Measurements from ENCODE around the gene HIRA. TPM values are rescaled to one million over a fixed set of nuclear protein-coding genes. Genes with fewer than 3 reads are reported as not detected.
A peak's percentile ranks its signal among the peaks of the same experiment; 100 is the strongest.

The HIRA gene
- total and polyA plus RNA-seq, 9 of the 15 experiments (the other 6 are each of a cell fraction or from before 2014, with no cell fraction given), result 0.96 to 132 (median 58.4) TPM

- peaks cover 5% of the 10 kb centered on the region; the same call in 1 of the 3 replicates for H3K79me2 ChIP-seq (ENCODE audit: control insufficient read depth, insufficient read depth, low read length)
- peaks cover 94% of the 10 kb centered on the region for H3K36me3 ChIP-seq (ENCODE audit: control insufficient read depth, insufficient read depth, low read length)
- no peaks in the 10 kb centered on the region for H3K27me3 ChIP-seq (ENCODE audit: control insufficient read depth in 2 of 2, insufficient read depth in 2 of 2, low read length in 2 of 2)
- FAIRE-seq (no peak), DNase-seq (ENCODE audit: extremely low read depth in 1 of 4, low spot score in 3 of 4) (no peak), ATAC-seq (no peak)
- H3K9me3 ChIP-seq (replicated peaks; ENCODE audit: control insufficient read depth, insufficient read depth, low read depth, low read length), result no peaks in the 10 kb centered on the region
- no peak overlapping the region for H3K27ac ChIP-seq (ENCODE audit: extremely low read depth, low read depth, low read length)
- peaks cover 24 to 25% of the 10 kb centered on the region in 2 experiments for H3K4me1 ChIP-seq (replicated peaks in 1 of 2; ENCODE audit: control insufficient read depth in 2 of 2, insufficient read depth in 2 of 2, low read length in 2 of 2)
- no peak overlapping the region for H3K9ac ChIP-seq (ENCODE audit: insufficient read depth in 1 of 2, low read depth in 2 of 2, low read length in 2 of 2)
- peaks cover 3% of the 10 kb centered on the region for H3K9me1 ChIP-seq (ENCODE audit: control insufficient read depth, insufficient read depth, low read length)
- H3K4me2 ChIP-seq (ENCODE audit: insufficient read depth, low read length), result no peak overlapping the region
- H2AFZ ChIP-seq (ENCODE audit: low read depth, low read length), result no peak overlapping the region
- H3K4me3 ChIP-seq, result no peak overlapping the region
- ChIA-PET POLR2A (interaction anchor here (0.7 to 15.8 kb wide), 5 partner anchors 5 to 50 kb away, joined by 3 to 245 read pairs (median 212); partner anchors contain the start of gene HIRA), CTCF (ENCODE audit: low intra/inter-chr PET ratio) (no interaction called here)
- intact Hi-C loops (cut with micrococcal nuclease) (loop anchor here (1.0 kb wide), 1 partner anchor 17 kb away; no protein-coding TSS in a partner anchor), in situ Hi-C loops (cut with MboI) (no loop called here)
- BruUV-seq (replicated peaks), result no TSS peak
- peaks cover 2% of the 10 kb centered on the region; the same call in 1 of the 2 replicates for H4K20me1 ChIP-seq (replicated peaks; ENCODE audit: control insufficient read depth, insufficient read depth, low read length)
- 95% methylated on average over 4 of the region's 4 CpGs for WGBS (ENCODE audit: insufficient coverage, low coverage, missing lambda C conversion rate)
- TF ChIP-seq ZNF699 (CRISPR knock-in tag; IDR thresholded peaks at IDR 0.05; ENCODE audit: insufficient replicate concordance), result peak; percentile 55
- 0 out of 2 replicates have a peak, but pooled peaks have one; percentile 43 for TF ChIP-seq ZNF707 (CRISPR knock-in tag; conservative IDR thresholded peaks at IDR 0.05)
- peak; percentile 54; the same call in 1 of the 2 replicates for TF ChIP-seq HDGF (IDR thresholded peaks at IDR 0.05)
- TF ChIP-seq HDAC8 (tag; IDR thresholded peaks at IDR 0.05), result no peak
- peak; percentile 36; the same call in 1 of the 2 replicates for TF ChIP-seq GTF2E2 (tag; IDR thresholded peaks at IDR 0.05)
- TF ChIP-seq ZNF316 (IDR thresholded peaks at IDR 0.05), result no peak
- TF ChIP-seq ZBTB40 (IDR thresholded peaks at IDR 0.05), result no peak
- peak; percentile 42; the same call in 1 of the 2 replicates for TF ChIP-seq ZBTB40 (CRISPR knock-in tag; IDR thresholded peaks at IDR 0.05)
- TF ChIP-seq BRD9 (IDR thresholded peaks at IDR 0.05; ENCODE audit: low read depth, partially characterized antibody), result peak; percentile 22
- TF ChIP-seq DMBX1 (CRISPR knock-in tag; IDR thresholded peaks at IDR 0.05; ENCODE audit: borderline replicate concordance), result 0 out of 2 replicates have a peak, but pooled peaks have one; percentile 20
- no peak for TF ChIP-seq ZNF384 (IDR thresholded peaks at IDR 0.05; ENCODE audit: low read depth, low read length)
- TF ChIP-seq, protein P1, sequence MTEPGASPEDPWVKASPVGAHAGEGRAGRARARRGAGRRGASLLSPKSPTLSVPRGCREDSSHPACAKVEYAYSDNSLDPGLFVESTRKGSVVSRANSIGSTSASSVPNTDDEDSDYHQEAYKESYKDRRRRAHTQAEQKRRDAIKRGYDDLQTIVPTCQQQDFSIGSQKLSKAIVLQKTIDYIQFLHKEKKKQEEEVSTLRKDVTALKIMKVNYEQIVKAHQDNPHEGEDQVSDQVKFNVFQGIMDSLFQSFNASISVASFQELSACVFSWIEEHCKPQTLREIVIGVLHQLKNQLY (CRISPR knock-in tag; conservative IDR thresholded peaks at IDR 0.05), result 0 out of 4 replicates have a peak, but pooled peaks of 1 of the 2 experiments have one; percentile 60
- 0 out of 2 replicates have a peak, but pooled peaks have one; percentile 8 for TF ChIP-seq ELF4 (CRISPR knock-in tag; IDR thresholded peaks at IDR 0.05)
Measured at GRCh38 chr22:19402642-19403191, 28.8 kb downstream of the HIRA start.
